ENCODE data around the gene SRC. TPM values are rescaled to one million over a fixed set of nuclear protein-coding genes. Genes with fewer than 3 reads are reported as not detected.

The SRC gene
- total RNA-seq, 1 donor from 2014 or later = 128 TPM

DNA sequence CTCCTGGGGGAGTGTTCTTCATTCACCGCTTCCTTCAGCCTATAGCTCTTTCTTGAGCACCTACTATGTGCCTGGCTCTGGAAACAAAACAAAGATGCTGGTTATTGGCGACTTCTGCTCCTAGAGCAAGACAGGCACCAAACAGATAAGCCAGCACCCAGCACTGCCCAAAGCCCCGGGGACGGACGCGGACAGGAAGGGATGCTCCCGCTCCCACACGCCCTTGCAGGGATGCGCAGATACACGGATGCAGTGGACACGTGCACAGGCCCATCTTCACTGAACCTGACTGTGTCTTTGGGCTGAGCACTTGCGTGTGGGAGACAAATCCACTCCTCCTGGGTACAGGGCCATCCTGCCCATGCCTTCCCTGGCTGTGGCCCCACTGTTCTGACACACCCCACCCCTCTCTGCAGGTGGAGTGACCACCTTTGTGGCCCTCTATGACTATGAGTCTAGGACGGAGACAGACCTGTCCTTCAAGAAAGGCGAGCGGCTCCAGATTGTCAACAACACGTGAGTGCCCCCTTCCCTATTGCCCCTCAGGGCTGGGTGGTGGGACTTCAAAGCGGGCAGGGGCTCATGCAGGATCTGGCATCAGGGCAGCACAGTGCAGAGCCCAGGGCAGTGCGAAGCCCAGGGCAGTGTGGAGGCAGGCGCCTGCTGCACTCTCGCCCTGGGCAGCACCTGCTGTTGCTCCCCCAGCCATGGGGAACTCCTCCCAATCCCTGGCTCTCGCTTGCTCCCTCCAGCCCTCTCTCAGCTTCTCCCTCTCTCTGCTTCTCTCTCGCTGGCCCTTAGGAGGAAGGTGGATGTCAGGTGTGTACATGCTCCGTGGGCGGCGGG, 39.9 kb downstream of the SRC start:
- peaks cover 19% of the 10 kb centered on the region for H3K36me3 Mint-ChIP-seq (ENCODE audit: insufficient read depth)
- no peak for DNase-seq (ENCODE audit: low spot score, unreplicated experiment)

DNA sequence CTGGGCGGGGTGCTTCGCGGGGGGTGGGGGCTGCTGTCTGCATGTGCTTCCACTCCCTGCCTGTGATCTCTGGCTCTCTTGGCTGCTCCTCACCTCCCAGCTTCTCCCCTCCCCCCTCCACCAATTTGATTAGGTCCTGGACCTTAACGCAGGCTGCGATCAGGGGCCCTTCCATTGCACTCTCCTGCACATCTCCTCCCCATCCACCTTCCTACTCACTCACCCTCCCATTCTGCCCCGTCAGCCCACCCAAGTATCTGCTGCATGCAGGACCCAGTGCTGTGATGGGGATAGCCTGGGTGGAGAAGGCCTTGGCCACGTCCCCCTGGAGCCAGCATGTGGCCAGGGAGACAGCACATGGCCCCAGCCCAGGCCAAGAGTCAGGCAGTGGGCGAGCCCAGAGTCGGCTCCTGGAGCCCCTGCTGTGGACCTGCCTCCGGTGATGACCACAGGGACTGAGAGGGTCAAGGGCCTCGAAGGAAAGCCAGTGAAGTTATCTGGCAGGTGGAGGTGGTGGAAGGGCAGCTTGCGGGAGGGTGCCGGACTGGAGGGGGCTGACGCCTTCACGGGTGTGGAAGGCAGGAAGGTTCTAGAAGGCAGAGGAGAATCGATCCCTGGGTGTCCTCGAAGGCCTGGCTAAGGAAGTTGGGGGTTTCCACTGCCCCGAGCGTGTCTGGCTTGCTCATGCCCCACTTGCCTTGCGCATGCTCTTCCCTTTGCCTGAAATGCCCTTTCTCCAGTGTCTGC, 40.7 kb downstream of the SRC start:
- no peak overlapping the region for H3K4me3 Mint-ChIP-seq (ENCODE audit: low read depth)
- peaks cover 1% of the 10 kb centered on the region for H3K4me1 Mint-ChIP-seq (ENCODE audit: low read depth)
- no peaks in the 10 kb centered on the region for H3K27me3 Mint-ChIP-seq
- DNase-seq (ENCODE audit: low spot score, unreplicated experiment) = no peak
- H3K27ac Mint-ChIP-seq = peak overlapping the region; percentile 16
- peaks cover 19% of the 10 kb centered on the region for H3K36me3 Mint-ChIP-seq (ENCODE audit: insufficient read depth)
- TF ChIP-seq, protein P1, sequence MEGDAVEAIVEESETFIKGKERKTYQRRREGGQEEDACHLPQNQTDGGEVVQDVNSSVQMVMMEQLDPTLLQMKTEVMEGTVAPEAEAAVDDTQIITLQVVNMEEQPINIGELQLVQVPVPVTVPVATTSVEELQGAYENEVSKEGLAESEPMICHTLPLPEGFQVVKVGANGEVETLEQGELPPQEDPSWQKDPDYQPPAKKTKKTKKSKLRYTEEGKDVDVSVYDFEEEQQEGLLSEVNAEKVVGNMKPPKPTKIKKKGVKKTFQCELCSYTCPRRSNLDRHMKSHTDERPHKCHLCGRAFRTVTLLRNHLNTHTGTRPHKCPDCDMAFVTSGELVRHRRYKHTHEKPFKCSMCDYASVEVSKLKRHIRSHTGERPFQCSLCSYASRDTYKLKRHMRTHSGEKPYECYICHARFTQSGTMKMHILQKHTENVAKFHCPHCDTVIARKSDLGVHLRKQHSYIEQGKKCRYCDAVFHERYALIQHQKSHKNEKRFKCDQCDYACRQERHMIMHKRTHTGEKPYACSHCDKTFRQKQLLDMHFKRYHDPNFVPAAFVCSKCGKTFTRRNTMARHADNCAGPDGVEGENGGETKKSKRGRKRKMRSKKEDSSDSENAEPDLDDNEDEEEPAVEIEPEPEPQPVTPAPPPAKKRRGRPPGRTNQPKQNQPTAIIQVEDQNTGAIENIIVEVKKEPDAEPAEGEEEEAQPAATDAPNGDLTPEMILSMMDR (IDR thresholded peaks at IDR 0.05; ENCODE audit: unreplicated experiment) = no peak
- H3K9me3 Mint-ChIP-seq (ENCODE audit: low read depth) = no peaks in the 10 kb centered on the region

More for the DNA sequence above, 39.9 kb downstream of the SRC start:
- TF ChIP-seq, protein P1 (IDR thresholded peaks at IDR 0.05; ENCODE audit: unreplicated experiment) = no peak
- Mint-ChIP-seq H3K9me3 (ENCODE audit: low read depth) (no peaks in the 10 kb centered on the region), H3K27me3 (no peaks in the 10 kb centered on the region), H3K4me3 (ENCODE audit: low read depth) (no peak overlapping the region), H3K4me1 (ENCODE audit: low read depth) (peaks cover 1% of the 10 kb centered on the region), H3K27ac (no peak overlapping the region)

DNA sequence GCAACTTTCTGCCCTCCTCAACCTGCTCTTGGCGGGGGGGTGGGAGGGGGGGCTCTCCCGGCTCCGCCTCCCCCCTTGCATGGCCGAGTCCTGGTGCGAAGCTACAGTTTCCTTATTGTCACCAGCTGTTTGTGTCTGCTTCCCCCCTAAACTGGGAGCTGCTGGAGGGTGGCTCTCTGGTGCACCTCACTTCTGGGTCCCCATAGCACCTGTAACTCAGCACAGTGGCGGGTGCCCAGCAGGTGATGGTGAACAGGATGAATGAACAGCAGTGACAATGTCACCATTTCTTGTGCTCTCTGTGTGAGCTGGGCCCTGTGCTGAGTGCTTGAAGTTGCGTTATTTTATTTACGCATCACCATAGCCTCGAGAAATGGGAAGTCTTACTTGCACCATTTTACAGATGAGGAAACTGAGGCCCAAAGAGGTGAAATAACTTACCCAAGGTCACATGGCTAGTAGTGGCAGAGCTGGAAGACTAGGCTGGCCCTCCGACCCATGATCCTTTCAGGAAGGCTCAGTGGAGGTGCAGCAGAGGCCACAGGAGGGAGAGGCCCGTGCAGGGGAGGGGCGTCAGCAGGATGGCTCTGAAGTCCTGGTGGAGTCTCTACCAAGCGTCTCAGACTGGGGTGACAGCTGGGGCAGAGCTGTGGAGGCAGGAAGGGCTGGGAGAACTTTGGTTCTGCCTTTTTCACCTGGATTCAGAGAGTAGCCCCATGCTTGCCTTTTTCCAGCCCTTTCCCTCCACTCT, 41.8 kb downstream of the SRC start:
- no peak for DNase-seq (ENCODE audit: low spot score, unreplicated experiment)
- TF ChIP-seq, protein P1 (IDR thresholded peaks at IDR 0.05; ENCODE audit: unreplicated experiment) = no peak
- Mint-ChIP-seq H3K27me3 (no peaks in the 10 kb centered on the region), H3K36me3 (ENCODE audit: insufficient read depth) (peaks cover 19% of the 10 kb centered on the region), H3K9me3 (ENCODE audit: low read depth) (no peaks in the 10 kb centered on the region), H3K4me3 (ENCODE audit: low read depth) (no peak overlapping the region), H3K4me1 (ENCODE audit: low read depth) (peaks cover 1% of the 10 kb centered on the region), H3K27ac (no peak overlapping the region)

DNA sequence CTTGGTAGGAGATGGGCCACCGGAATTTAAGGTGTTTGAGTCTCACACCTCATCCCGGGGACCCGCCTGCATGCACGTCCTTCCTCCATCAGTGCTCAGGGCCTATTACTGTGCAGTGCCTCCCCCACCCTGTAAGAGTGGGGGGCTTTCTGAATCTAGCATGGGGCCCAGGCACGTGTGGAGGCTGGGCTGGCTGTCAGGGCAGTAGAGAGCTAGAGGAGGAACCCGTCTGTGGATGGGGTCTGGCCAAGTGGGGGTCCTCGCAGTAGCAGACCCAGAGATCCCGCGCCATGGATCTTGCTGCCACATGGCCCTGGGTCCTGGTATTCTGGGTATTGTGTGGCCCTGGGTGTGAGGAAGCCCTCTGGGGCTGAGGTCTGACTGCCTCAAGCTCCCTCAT, 42.9 kb downstream of the SRC start:
- H3K4me3 Mint-ChIP-seq (ENCODE audit: low read depth) = no peak overlapping the region
- H3K27ac Mint-ChIP-seq = peak overlapping the region; percentile 73
- peaks cover 13% of the 10 kb centered on the region for H3K36me3 Mint-ChIP-seq (ENCODE audit: insufficient read depth)
- H3K4me1 Mint-ChIP-seq (ENCODE audit: low read depth) = peaks cover 1% of the 10 kb centered on the region
- H3K9me3 Mint-ChIP-seq (ENCODE audit: low read depth) = no peaks in the 10 kb centered on the region
- H3K27me3 Mint-ChIP-seq = no peaks in the 10 kb centered on the region
- DNase-seq (ENCODE audit: low spot score, unreplicated experiment) = no peak
- TF ChIP-seq, protein P1 (IDR thresholded peaks at IDR 0.05; ENCODE audit: unreplicated experiment) = no peak

DNA sequence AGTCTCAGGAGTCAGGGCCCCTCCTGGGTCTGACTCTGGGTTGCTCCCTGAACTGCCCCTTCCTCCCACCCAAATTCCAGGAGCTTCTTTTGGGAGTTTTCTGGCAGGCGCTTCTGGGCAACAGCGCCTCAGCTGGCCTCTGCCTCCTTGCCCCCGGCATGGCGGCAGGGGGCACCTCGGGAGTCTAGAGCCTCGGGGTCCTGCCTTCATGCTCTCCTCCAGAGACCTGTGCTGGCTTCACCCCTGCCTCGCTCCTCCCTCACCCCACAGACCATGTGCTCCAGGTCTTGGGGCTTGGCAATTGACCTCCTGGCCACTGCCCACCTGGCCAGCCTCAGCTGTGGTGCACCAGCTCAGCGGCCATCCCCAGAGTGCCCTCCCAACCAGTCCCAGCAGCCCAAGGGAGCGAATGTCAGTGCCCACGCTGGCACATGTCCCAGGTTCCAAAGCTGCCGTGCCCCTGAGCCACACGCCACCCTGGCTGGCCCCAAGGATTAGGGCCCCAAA, 43.4 kb downstream of the SRC start:
- Mint-ChIP-seq H3K27ac (no peak overlapping the region), H3K27me3 (no peaks in the 10 kb centered on the region), H3K36me3 (ENCODE audit: insufficient read depth) (peaks cover 15% of the 10 kb centered on the region), H3K4me3 (ENCODE audit: low read depth) (no peak overlapping the region), H3K4me1 (ENCODE audit: low read depth) (peaks cover 3% of the 10 kb centered on the region), H3K9me3 (ENCODE audit: low read depth) (no peaks in the 10 kb centered on the region)
- DNase-seq (ENCODE audit: low spot score, unreplicated experiment) = no peak
- TF ChIP-seq, protein P1 (IDR thresholded peaks at IDR 0.05; ENCODE audit: unreplicated experiment) = no peak
